ENCODE measurements around the gene MOSMO.

MOSMO gene

GRCh38 chr16:22050963-22051362, 43.1 kb downstream of the MOSMO start:
- DNase-seq, result no peak

- DNase-seq, result peak in 1 of 4 experiments; percentile 33
Observed at GRCh38 chr16:22052980-22053379, 45.1 kb downstream of the MOSMO start.

- DNase-seq, result no peak
Observed at GRCh38 chr16:22053921-22054341, 46.0 kb downstream of the MOSMO start.

- peak in 2 of 4 experiments; percentile 22 to 27 for DNase-seq
Observed at GRCh38 chr16:22054847-22055590, 47.1 kb downstream of the MOSMO start.

GRCh38 chr16:22055881-22056280, 48.0 kb downstream of the MOSMO start:
- no peak for DNase-seq

GRCh38 chr16:22063888-22064467, 56.1 kb downstream of the MOSMO start:
- DNase-seq, result no peak

GRCh38 chr16:22065252-22065651, 57.3 kb downstream of the MOSMO start:
- no peak for DNase-seq

GRCh38 chr16:22070361-22071330, 62.7 kb downstream of the MOSMO start:
- DNase-seq, result no peak

GRCh38 chr16:22071331-22071910, 63.5 kb downstream of the MOSMO start:
- no peak for DNase-seq

- no peak for DNase-seq
Observed at GRCh38 chr16:22073350-22073749, 65.4 kb downstream of the MOSMO start.

GRCh38 chr16:22075043-22075757, 67.3 kb downstream of the MOSMO start:
- DNase-seq, result no peak

GRCh38 chr16:22075776-22076175, 67.9 kb downstream of the MOSMO start:
- DNase-seq, result no peak

- DNase-seq, result peak; percentile 74 to 87 (median 84)
Observed at GRCh38 chr16:22077700-22078313, 69.9 kb downstream of the MOSMO start.

- no peak for DNase-seq
Observed at GRCh38 chr16:22078656-22079055, 70.7 kb downstream of the MOSMO start.

GRCh38 chr16:22081050-22081449, 73.1 kb downstream of the MOSMO start:
- DNase-seq, result no peak

- DNase-seq, result no peak
Observed at GRCh38 chr16:22086440-22086839, 78.5 kb downstream of the MOSMO start.

- no peak for DNase-seq
Observed at GRCh38 chr16:22088642-22089041, 80.7 kb downstream of the MOSMO start.

GRCh38 chr16:22089910-22090309, 82.0 kb downstream of the MOSMO start:
- no peak for DNase-seq

- DNase-seq, result no peak
Observed at GRCh38 chr16:22091721-22092120, 83.8 kb downstream of the MOSMO start.

GRCh38 chr16:22092143-22092933, 84.4 kb downstream of the MOSMO start, which contains the start of gene VWA3A:
Gene VWA3A (plus strand): TSS chr16:22092541. CDS start chr16:22092638, 97 bp downstream.
- no peak for DNase-seq

- DNase-seq, result no peak
Observed at GRCh38 chr16:22093331-22093730, 85.4 kb downstream of the MOSMO start.
